IMR-90 (cell line): ENCODE data around the gene KITLG. TPM values are rescaled to one million over a fixed set of nuclear protein-coding genes. Genes with fewer than 3 reads are reported as not detected.

Source experiments
- ATAC-seq: fragments of 200-7000 bp; cut with Tn5 transposase; 2 replicates; pipeline ENCODE4 v1.9.1; 2020; ENCODE audit warnings: low read depth, mild to moderate bottlenecking, moderate library complexity
- BruUV-seq: library from RNA; stranded (reverse); fragments of 400-500 nt; replicated peaks from 2 replicates; lab custom pipeline; 2021; lab: Mats Ljungman, UMichigan
- CTCF ChIA-PET: fragments of 300-600 bp; formaldehyde crosslinking; extraction: SDS; loops from one replicate; lab custom pipeline; 2021; ENCODE audit warnings: antibody characterized with exemption; lab: Yijun Ruan, JAX
- POLR2A ChIA-PET: fragments of 300-600 bp; sonication (Branson Sonifier 250); formaldehyde crosslinking; loops from one replicate; lab custom pipeline; 2022; ENCODE audit warnings: antibody characterized with exemption; ENCODE audit not compliant: unreplicated experiment; lab: Charles Lee
- DNase-seq: peaks from one replicate; pipeline ENCODE4 v3.0.0; 2013
- H2AFZ ChIP-seq: replicated peaks from 2 replicates; pipeline ENCODE3; 2013; ENCODE audit warnings: low read length, mild to moderate bottlenecking; ENCODE audit not compliant: poor library complexity
- H2AK5ac ChIP-seq: 2 replicates; pipeline ENCODE4 v1.6.1; 2013; ENCODE audit warnings: low read depth, low read length, inconsistent platforms
- H2AK9ac ChIP-seq: replicated peaks from 2 replicates; pipeline ENCODE3; 2013; ENCODE audit warnings: mild to moderate bottlenecking, low read depth, low read length, moderate library complexity; ENCODE audit not compliant: poor library complexity
- H2BK120ac ChIP-seq: 2 replicates; pipeline ENCODE4 v1.6.1; 2013; ENCODE audit warnings: low read depth, low read length, inconsistent platforms
- H2BK15ac ChIP-seq: 3 replicates; pipeline ENCODE4 v1.6.1; 2013; ENCODE audit warnings: low read depth, low read length, inconsistent platforms
- H2BK20ac ChIP-seq: 2 replicates; pipeline ENCODE4 v1.6.1; 2013; ENCODE audit warnings: low read depth, mild to moderate bottlenecking, inconsistent platforms, low read length, moderate library complexity
- H2BK5ac ChIP-seq: 2 replicates; pipeline ENCODE4 v1.6.1; 2013; ENCODE audit warnings: mild to moderate bottlenecking, low read depth, low read length, inconsistent platforms; ENCODE audit not compliant: poor library complexity, severe bottlenecking
- H3K14ac ChIP-seq: replicated peaks from 2 replicates; pipeline ENCODE4 v1.6.1; 2013; ENCODE audit warnings: low read depth, low read length, inconsistent platforms
- H3K18ac ChIP-seq: 2 replicates; pipeline ENCODE4 v1.6.1; 2013; ENCODE audit warnings: low read depth, low read length, control low read depth
- H3K23ac ChIP-seq: 2 replicates; pipeline ENCODE4 v1.6.1; 2013; ENCODE audit warnings: low read depth, low read length, inconsistent platforms
- H3K27ac ChIP-seq: 2 replicates; pipeline ENCODE4 v1.5.1; 2013; ENCODE audit warnings: mild to moderate bottlenecking, control low read depth, low read length; ENCODE audit not compliant: insufficient read depth
- H3K27me3 ChIP-seq: 2 replicates; pipeline ENCODE4 v1.6.1; 2013; ENCODE audit warnings: low read length; ENCODE audit not compliant: control insufficient read depth, insufficient read depth
- H3K36me3 ChIP-seq: 2 replicates; pipeline ENCODE4 v1.6.1; 2013; ENCODE audit warnings: low read length, mixed read lengths; ENCODE audit not compliant: control insufficient read depth, insufficient read depth
- H3K4ac ChIP-seq: 2 replicates; pipeline ENCODE4 v1.6.1; 2013; ENCODE audit warnings: low read depth, low read length, inconsistent platforms
- H3K4me1 ChIP-seq: 2 replicates; pipeline ENCODE4 v1.6.1; 2013; ENCODE audit warnings: low read length, mixed read lengths; ENCODE audit not compliant: control insufficient read depth, insufficient read depth
- H3K4me2 ChIP-seq: 2 replicates; pipeline ENCODE4 v1.6.1; 2013; ENCODE audit warnings: low read depth, mild to moderate bottlenecking, control low read depth, low read length, moderate library complexity
- H3K4me3 ChIP-seq: 2 replicates; pipeline ENCODE4 v1.5.1; 2013; ENCODE audit warnings: low read depth, mild to moderate bottlenecking, control low read depth, low read length, moderate library complexity; ENCODE audit not compliant: insufficient read depth
- H3K56ac ChIP-seq: 2 replicates; pipeline ENCODE4 v1.6.1; 2013; ENCODE audit warnings: low read length, inconsistent platforms; ENCODE audit not compliant: insufficient read depth; ENCODE audit errors: extremely low read depth
- H3K79me1 ChIP-seq, 2 experiments: 2 replicates each; pipeline ENCODE4 v1.6.1; 2013; ENCODE audit warnings: low read length in 2 of 2, inconsistent platforms in 1 of 2, low read depth in 1 of 2
- H3K9ac ChIP-seq: 2 replicates; pipeline ENCODE4 v1.6.1; 2013; ENCODE audit warnings: low read depth, low read length, control low read depth
- H3K9me1 ChIP-seq: 2 replicates; pipeline ENCODE4 v1.6.1; 2013; ENCODE audit warnings: low read length, inconsistent platforms; ENCODE audit not compliant: insufficient read depth
- H3K9me3 ChIP-seq: 2 replicates; pipeline ENCODE4 v1.6.1; 2013; ENCODE audit warnings: low read length; ENCODE audit not compliant: control insufficient read depth, insufficient read depth
- H4K20me1 ChIP-seq: 2 replicates; pipeline ENCODE4 v1.6.1; 2013; ENCODE audit warnings: low read length, inconsistent platforms; ENCODE audit not compliant: insufficient read depth
- H4K5ac ChIP-seq: 2 replicates; pipeline ENCODE4 v1.6.1; 2013; ENCODE audit warnings: mild to moderate bottlenecking, low read depth, low read length, control low read depth
- H4K8ac ChIP-seq, 2 experiments: 2 replicates each; pipeline ENCODE4 v1.6.1; 2013; ENCODE audit warnings: low read depth in 2 of 2, low read length in 2 of 2, control low read depth in 1 of 2, inconsistent platforms in 1 of 2
- H4K91ac ChIP-seq: 2 replicates; pipeline ENCODE4 v1.6.1; 2013; ENCODE audit warnings: low read depth, low read length, inconsistent platforms; ENCODE audit not compliant: insufficient read depth
- BHLHE40 ChIP-seq: fragments of 150-350 bp; IDR thresholded peaks from 2 replicates; pipeline ENCODE4 v1.6.1; 2016; ENCODE audit warnings: mild to moderate bottlenecking, low read depth, low read length
- CEBPB ChIP-seq: IDR thresholded peaks from 2 replicates; pipeline ENCODE4 v1.6.1; 2012; ENCODE audit warnings: low read depth, low read length, improper control_type of control experiment
- CHD1 ChIP-seq: IDR thresholded peaks from 2 replicates; pipeline ENCODE4 v1.6.1; 2012; ENCODE audit warnings: low read depth, low read length, improper control_type of control experiment
- CTCF ChIP-seq: conservative IDR thresholded peaks from 2 replicates; pipeline ENCODE4 v1.5.1; 2012; ENCODE audit warnings: mild to moderate bottlenecking, low read depth, low read length, improper control_type of control experiment
- ELK1 ChIP-seq: fragments of 150-350 bp; IDR thresholded peaks from 2 replicates; pipeline ENCODE4 v1.6.1; 2016; ENCODE audit warnings: low read depth, mild to moderate bottlenecking, low read length, moderate library complexity, borderline replicate concordance
- FOS ChIP-seq: fragments of 150-350 bp; IDR thresholded peaks from 2 replicates; pipeline ENCODE4 v1.6.1; 2016; ENCODE audit warnings: low read depth, low read length
- MAFK ChIP-seq: IDR thresholded peaks from 2 replicates; pipeline ENCODE4 v1.6.1; 2012; ENCODE audit warnings: low read depth, low read length, improper control_type of control experiment
- MAZ ChIP-seq: IDR thresholded peaks from 2 replicates; pipeline ENCODE4 v1.6.1; 2012; ENCODE audit warnings: low read depth, mild to moderate bottlenecking, low read length, improper control_type of control experiment, moderate library complexity, borderline replicate concordance
- MXI1 ChIP-seq: IDR thresholded peaks from 2 replicates; pipeline ENCODE4 v1.6.1; 2012; ENCODE audit warnings: low read depth, mild to moderate bottlenecking, low read length, moderate library complexity, borderline replicate concordance
- NFE2L2 ChIP-seq: fragments of 150-350 bp; IDR thresholded peaks from 2 replicates; pipeline ENCODE4 v1.6.1; 2016; ENCODE audit warnings: low read depth, mild to moderate bottlenecking, low read length
- POLR2A ChIP-seq: IDR thresholded peaks from 2 replicates; pipeline ENCODE4 v1.6.1; 2012; ENCODE audit warnings: mild to moderate bottlenecking, low read depth, low read length
- RAD21 ChIP-seq: IDR thresholded peaks from 2 replicates; pipeline ENCODE4 v1.6.1; 2012; ENCODE audit warnings: low read length, improper control_type of control experiment
- RCOR1 ChIP-seq: IDR thresholded peaks from 2 replicates; pipeline ENCODE4 v1.6.1; 2012; ENCODE audit warnings: mild to moderate bottlenecking, low read length, improper control_type of control experiment; ENCODE audit not compliant: insufficient replicate concordance
- RFX5 ChIP-seq: IDR thresholded peaks from 2 replicates; pipeline ENCODE4 v1.8.0; 2012; ENCODE audit warnings: low read depth, mild to moderate bottlenecking, low read length, moderate library complexity
- SMC3 ChIP-seq: fragments of 150-350 bp; IDR thresholded peaks from 2 replicates; pipeline ENCODE4 v1.6.1; 2016; ENCODE audit warnings: low read depth, mild to moderate bottlenecking, antibody characterized with exemption, low read length, moderate library complexity
- USF2 ChIP-seq: fragments of 150-350 bp; IDR thresholded peaks from 2 replicates; pipeline ENCODE4 v1.6.1; 2017; ENCODE audit warnings: mild to moderate bottlenecking, antibody characterized with exemption, low read length, low read depth
- WGBS, 2 experiments: methylation state at CpG; one replicate each; pipeline versions ENCODE4 v1.1.5 to v1.1.7; 2013; ENCODE audit warnings: missing lambda C conversion rate in 2 of 2; ENCODE audit not compliant: insufficient read length in 1 of 2; ENCODE audit errors: extremely low coverage in 2 of 2; 5-methylcytosine and 5-hydroxymethylcytosine counted together
- dilution Hi-C: fragments of 300-500 bp; cut with HindIII; formaldehyde crosslinking; loops from one replicate; pipeline ENCODE4 v1.14.3; 2018; ENCODE audit warnings: low sequenced_read_pairs; ENCODE audit not compliant: unreplicated experiment
- in situ Hi-C: fragments of 300-500 bp; cut with MboI; formaldehyde crosslinking; loops from 3 replicates; pipeline ENCODE4 v1.14.3; 2019; ENCODE audit warnings: low sequenced_read_pairs, inconsistent platforms, mixed read lengths
- intact Hi-C: fragments of 100-400 bp; cut with micrococcal nuclease; formaldehyde crosslinking; loops from 2 replicates; pipeline ENCODE4 v1.10.0; 2022
- polyA plus RNA-seq, 3 experiments: library from polyadenylated mRNA; depleted of rRNA; stranded (reverse); fragments of >200 nt; gene quantifications; 2 replicates each; pipeline ENCODE4 v1.2.3, GENCODE V29; 2012; ENCODE audit warnings: low replicate concordance in 1 of 3
- total RNA-seq: library from RNA; depleted of rRNA; stranded (reverse); fragments of >200 nt; gene quantifications from 2 replicates; pipeline ENCODE4 v1.2.3, GENCODE V29; 2012

KITLG gene
- total and polyA plus RNA-seq, 2 of the 4 experiments (the other 2 are of a cell fraction), result 14.5 to 87.5 TPM

- peaks cover 33% of the 10 kb centered on the region for H4K20me1 ChIP-seq
- H3K9me3 ChIP-seq, result no peaks in the 10 kb centered on the region
- peaks cover 7 to 45% of the 10 kb centered on the region in 2 experiments; a peak in 2 of 4 replicates for H3K79me1 ChIP-seq
- TF ChIP-seq CHD1 (no peak), MAZ (no peak), BHLHE40 (no peak), RCOR1 (no peak), MXI1 (no peak), RFX5 (no peak), NFE2L2 (no peak), ELK1 (no peak), RAD21 (no peak), CEBPB (no peak; the same call in 1 of the 2 replicates), MAFK (no peak), USF2 (no peak), POLR2A (no peak), FOS (no peak), SMC3 (no peak), CTCF (no peak)
- no peak overlapping the region for H4K5ac ChIP-seq
- H3K4me3 ChIP-seq, result no peak overlapping the region
- ATAC-seq (no peak), DNase-seq (no peak)
- H3K23ac ChIP-seq, result no peak overlapping the region; the same call in 1 of the 2 replicates
- no TSS peak for BruUV-seq
- H3K9ac ChIP-seq, result no peak overlapping the region
- no peak overlapping the region for H2BK15ac ChIP-seq
- ChIA-PET CTCF (no interaction called here), POLR2A (no interaction called here)
- WGBS, 2 experiments, result no CpG with 5 or more reads among the region's 1 CpG
- dilution Hi-C loops (loop anchor here (25.0 kb wide), 1 partner anchor 410 kb away; no protein-coding TSS in a partner anchor), intact Hi-C loops (no loop called here), in situ Hi-C loops (loop anchor here (25.0 kb wide), 1 partner anchor 410 kb away; no protein-coding TSS in a partner anchor)
- no peak overlapping the region for H3K56ac ChIP-seq
- H3K4me1 ChIP-seq, result peaks cover 13% of the 10 kb centered on the region
- no peak overlapping the region for H3K27ac ChIP-seq
- no peak overlapping the region for H2AK5ac ChIP-seq
- H3K18ac ChIP-seq, result no peak overlapping the region
- H2BK120ac ChIP-seq, result no peak overlapping the region
- H2BK5ac ChIP-seq, result no peak overlapping the region
- H3K27me3 ChIP-seq, result no peaks in the 10 kb centered on the region
- no peak overlapping the region for H2AK9ac ChIP-seq
- no peak overlapping the region for H2BK20ac ChIP-seq
- peaks cover 2% of the 10 kb centered on the region; the same call in 1 of the 2 replicates for H3K36me3 ChIP-seq
- H3K14ac ChIP-seq, result no peak overlapping the region
- no peak overlapping the region for H3K4ac ChIP-seq
- no peak overlapping the region for H4K8ac ChIP-seq
- H3K4me2 ChIP-seq, result peak overlapping the region; percentile 14; the same call in 1 of the 2 replicates
- no peak overlapping the region for H4K91ac ChIP-seq
- peaks cover 7% of the 10 kb centered on the region; the same call in 1 of the 2 replicates for H3K9me1 ChIP-seq
- H2AFZ ChIP-seq, result no peak overlapping the region
These were observed 3.4 kb downstream of the KITLG start for GRCh38 chr12:88576866-88577265.
